HuH-7 (cell line): Measurements from ENCODE around the gene FBXL12.
"Not testable (repeated sequence)": the region's sequence is repeated elsewhere in the genome, so short reads cannot be mapped to it uniquely, and the experiment has no call there.

Experiments used
- DNase-seq: peaks from one replicate; pipeline ENCODE4 v3.0.0; 2011; ENCODE audit warnings: low spot score

Gene FBXL12

DNA sequence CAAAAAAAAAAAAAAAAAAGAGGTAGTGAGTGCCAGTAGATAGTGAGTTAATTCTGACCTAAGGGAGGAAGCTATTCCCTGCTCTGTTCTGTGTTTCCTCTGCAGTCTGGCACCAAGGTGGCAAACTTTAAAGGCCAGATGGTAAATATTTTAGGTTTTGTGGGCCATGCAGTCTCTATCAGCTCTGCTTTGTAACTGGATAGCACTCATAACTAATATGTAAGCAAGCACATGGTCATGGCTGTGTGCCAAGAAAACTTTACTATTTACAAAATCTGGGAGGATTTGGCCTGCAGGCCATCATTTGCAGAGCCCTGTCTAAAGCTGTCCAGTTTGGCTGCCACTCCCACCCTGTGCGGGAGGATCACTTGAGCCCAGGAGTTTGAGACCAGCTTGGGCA lies 20.5 kb upstream of the FBXL12 start:
- DNase-seq: no peak

DNA sequence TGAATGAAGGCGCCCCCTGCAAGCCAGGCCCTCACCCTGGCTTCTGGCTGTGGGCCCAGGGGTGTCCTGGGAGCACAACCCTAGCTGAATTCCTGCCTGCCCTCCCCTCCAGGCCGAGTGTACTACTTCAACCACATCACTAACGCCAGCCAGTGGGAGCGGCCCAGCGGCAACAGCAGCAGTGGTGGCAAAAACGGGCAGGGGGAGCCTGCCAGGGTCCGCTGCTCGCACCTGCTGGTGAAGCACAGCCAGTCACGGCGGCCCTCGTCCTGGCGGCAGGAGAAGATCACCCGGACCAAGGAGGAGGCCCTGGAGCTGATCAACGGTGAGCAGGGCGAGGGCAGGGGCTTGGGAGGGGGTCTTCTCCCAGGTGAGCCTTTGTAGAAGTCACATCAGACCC lies 19.4 kb upstream of the FBXL12 start:
- no peak for DNase-seq

DNA sequence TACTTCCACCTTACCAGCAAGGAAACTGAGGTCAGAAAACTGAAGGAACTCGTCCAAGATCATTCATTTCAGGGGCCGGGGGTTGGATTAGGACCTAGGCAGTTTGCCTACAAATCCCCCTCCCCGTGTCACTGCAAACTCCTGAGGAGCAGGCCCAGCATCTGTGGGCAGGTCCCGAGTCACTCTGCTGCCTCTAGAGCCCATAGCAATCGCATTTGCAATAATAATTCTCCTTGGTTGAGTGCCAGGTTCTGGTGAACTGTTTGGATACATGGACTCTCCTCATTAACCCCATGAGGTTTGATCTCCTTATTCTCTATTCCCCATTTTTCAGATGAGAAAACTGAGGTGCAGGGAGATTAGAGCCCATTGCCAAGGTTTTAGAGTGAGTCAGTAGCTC lies 17.1 kb upstream of the FBXL12 start:
- DNase-seq: no peak

DNA sequence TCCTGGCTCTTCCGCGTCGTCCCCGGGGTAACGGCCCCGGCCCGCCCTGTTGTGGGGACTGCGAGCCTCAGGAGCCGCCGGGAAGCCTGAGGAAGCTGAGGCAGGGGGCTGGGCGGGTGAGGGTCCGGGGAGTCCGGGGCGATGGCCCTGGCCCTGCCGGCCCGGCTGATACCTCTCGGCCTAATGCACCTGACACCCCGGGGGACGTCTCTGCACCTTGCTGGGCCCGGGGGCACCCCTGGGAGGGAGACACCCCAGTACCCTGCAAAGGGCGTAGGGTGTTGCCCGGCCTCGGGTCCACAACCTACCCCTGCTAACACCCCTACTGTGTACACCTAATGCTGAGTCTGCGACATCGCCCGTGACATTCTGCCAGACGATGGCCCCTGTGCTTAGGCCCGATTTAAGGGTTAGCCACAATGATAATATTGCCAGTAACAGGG lies 16.6 kb upstream of the FBXL12 start:
- no peak for DNase-seq

DNA sequence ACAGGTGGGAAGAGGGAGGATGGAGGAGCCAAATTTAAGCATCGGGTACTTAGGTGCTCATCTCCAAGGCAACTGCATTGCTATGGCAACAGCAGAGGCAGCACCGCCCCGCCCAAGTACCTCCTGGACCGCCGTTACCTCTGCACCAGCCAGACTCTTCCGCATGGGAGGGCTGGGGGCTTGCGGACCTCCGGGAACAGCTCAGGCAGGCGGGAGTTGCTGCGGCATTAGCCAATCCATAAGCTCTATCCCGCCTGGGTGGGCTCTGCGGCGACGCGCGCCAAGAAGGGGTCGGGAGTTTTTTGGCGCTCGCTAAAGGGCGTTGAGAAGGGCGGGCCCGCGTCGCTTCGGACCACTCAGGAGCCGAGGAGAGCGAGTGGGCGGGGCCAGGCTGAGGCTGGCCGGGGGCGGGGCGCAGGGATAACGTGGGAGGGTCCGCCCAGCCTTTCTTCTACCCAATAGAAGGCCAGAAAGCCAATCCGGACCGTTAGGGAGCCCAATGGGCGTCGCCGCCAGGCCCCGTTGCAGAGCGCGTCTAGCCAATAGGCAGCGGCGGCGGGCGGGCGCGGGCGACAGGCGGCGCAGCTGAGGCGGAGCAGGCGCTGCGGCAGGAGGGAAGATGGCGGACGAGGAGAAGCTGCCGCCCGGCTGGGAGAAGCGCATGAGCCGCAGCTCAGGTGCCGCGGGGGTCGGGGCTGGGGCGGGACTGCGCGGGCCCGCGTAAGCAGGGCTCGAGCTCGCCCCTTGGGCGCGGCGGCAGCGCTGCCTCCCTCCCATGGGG lies 16.0 kb upstream of the FBXL12 start, which contains the start of gene PIN1:
Gene PIN1 (plus strand): TSS at position 593 of the 781 bp plus-strand sequence. CDS start 27 bp downstream, at position 620.
- peak; percentile 98 for DNase-seq

DNA sequence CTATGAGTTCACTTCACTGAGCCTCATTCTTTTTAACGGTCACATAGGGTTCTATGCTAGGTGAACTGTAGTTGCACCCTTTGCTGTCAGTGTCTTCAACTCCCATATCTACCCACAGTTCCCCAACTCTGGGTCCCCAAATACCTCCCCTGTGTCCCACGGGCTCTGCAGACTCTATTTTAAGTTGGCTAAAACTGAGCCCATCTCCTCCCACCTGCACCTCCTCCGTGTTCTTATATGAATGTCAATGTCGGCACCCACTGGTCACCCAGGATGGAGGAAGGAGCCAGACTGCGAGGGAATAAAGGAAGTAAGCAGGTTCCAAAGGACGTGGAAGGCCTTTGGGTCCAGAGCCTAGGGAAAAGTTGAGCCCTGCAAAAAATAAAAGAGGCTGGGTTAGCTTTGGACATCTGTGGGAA lies 15.4 kb upstream of the FBXL12 start:
- DNase-seq: no peak

DNA sequence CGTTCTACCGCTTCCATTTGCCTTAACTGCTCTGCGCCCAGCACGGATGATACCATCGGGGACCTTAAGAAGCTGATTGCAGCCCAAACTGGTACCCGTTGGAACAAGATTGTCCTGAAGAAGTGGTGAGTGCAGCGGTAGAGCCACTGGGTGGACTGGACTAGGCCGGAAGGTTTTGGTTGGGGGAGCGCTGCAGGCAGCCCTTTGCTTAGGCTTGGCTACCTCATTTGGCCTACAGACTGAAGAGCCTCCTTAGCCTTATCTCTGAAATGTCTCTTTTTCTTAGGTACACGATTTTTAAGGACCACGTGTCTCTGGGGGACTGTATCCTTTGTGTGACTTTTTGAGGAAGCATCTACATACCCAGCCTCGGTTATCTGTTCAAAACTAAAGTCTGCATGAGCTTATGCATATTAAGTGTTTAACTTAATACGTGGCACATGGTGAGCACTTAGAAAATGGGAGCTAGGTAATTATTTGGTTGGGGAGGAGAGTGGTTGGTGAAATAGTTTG lies 9.7 kb upstream of the FBXL12 start:
- no peak for DNase-seq

DNA sequence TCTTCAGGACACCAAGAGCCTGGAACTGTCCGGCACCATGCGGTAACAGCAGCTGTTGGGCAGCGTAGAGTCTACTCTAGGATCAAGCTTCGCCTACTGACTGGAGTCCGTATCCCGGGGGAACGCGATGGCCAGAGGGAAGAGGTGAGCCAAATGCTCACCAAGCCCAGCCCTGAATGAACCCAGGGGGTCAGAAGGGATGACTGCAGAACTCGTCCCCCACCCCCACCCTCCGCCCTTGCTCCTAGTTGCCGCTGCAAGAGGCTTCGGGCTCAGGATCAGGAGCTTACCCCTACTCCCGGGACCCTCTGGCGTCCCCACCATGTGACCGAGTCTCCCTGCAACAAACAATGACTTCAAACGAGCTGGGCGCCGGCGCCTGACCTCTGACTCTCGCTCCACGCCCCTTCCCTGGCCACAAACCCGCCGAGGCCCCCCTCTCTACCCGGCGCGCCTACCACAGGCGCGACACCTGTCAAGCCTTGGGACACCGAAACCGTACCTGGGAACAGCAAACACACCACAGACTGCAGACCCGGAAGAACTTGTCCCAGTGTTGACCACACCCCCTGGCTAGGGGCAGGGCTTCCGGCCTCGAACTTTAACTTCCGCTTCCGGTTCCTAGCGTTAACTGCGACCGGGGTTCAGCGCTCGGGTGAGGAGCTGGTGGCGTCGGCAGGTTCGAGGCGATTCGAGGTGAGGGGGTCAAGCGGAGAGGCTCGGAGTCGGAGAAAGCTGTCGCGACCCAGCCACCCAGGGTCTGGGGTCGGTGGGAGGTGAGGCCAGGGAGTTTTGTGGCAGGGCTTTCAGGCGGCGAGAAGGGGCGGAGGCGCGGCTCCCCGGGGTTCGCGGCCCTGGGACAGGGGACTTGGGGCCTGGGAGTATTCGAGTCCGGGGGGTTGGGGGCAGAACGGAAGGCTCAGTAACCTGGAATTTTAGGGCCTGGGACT lies 8.7 kb upstream of the FBXL12 start, which contains the start of gene UBL5:
Gene UBL5 (plus strand): TSS at position 630 of the 950 bp plus-strand sequence. CDS start 420 bp downstream, outside the sequence.
- DNase-seq: peak; percentile 92

DNA sequence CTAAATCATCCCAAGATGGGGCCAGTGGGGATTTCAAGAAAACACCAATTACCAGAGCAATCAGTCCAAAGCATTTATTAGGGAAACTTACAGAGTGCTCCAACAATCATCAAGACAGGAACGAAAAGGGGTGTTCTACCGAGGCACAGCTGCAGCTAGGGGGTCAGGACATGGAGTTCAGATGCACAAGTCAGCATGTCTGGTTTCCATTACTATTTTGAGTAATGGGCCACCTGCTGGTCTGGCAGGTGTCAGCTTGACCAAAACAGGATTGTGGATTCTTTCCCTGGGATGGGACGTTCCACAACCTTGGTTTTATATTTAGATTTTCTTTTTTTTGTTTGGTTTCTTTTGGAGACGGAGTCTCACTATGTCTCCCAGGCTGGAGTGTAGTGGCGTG lies 4.9 kb upstream of the FBXL12 start:
- no peak for DNase-seq

DNA sequence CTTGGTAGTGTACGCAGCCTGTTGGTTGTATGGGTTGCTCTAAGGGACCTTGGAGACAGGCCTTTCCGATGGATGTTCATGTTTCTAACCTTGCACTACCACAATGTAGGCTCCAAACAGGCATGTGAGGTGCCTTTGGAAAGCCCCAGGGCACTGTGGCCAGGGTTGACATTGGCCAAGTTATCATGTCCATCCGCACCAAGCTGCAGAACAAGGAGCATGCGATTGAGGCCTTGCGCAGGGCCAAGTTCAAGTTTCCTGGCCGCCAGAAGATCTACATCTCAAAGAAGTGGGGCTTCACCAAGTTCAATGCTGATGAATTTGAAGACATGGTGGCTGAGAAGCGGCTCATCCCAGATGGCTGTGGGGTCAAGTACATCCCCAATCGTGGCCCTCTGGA lies 1.2 kb upstream of the FBXL12 start:
- not testable (repeated sequence) for DNase-seq

DNA sequence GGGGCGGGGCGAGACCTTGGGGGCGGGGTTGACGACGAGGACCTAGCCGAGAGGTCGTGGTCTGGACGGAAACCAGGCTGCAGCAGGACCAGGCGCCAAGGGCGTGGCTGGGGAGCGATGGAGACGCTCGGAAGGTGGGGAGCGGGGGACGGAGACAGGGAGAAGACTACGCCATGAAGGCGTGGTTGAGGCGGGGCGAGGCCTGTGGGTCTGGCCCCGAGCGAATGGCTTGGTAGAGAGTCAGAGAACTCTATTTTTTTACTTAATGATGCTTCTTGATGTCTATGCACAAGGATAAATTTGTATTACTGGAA lies 674 bp upstream of the FBXL12 start:
- DNase-seq: no peak

DNA sequence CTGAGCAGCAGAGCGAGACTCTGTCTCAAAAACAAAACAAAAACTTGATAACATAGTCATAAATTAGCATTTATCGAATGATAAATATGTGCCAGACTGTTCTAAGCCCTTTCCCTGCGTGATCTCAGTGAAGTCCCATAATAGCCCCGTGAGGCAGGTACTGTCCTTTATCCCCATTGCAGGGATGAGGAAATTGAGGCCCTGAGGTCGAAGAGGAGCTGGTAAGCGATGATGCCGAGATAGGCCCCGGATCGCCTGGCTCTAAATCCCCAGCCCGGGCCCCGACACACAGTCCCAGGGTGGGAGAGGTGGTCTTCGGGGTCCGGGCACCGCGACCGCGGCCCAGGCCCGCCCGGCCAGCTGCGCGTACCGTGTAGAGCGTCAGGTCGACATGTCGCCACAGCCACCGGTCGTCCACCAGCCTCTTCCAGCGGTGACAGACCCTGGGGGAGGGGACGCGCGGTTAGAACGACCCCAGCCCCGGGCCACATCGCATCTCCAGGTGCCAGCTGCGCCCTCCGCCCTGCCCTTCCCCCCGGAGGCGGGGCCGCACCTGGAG lies 625 bp downstream of the FBXL12 start:
- no peak for DNase-seq

DNA sequence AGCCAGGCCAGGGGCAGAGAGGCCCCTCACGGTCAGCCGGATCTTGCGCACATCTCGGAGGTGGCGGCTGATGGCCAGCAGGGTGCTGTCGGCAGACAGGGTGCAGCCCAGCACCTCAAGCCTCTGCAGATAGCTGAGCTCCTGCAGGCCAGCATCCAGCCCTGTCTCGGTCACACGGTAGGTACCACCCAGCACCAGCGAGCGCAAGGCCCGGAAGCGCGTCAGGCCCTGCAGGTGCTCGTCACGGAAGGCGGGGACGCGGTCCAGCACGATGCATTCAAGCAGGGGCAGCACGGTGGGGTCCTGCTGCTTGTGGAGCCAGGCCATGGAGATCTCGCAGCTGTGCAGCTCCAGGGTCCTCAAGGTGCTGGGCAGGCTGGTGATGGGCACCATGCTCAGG lies 7.7 kb downstream of the FBXL12 start:
- no peak for DNase-seq

DNA sequence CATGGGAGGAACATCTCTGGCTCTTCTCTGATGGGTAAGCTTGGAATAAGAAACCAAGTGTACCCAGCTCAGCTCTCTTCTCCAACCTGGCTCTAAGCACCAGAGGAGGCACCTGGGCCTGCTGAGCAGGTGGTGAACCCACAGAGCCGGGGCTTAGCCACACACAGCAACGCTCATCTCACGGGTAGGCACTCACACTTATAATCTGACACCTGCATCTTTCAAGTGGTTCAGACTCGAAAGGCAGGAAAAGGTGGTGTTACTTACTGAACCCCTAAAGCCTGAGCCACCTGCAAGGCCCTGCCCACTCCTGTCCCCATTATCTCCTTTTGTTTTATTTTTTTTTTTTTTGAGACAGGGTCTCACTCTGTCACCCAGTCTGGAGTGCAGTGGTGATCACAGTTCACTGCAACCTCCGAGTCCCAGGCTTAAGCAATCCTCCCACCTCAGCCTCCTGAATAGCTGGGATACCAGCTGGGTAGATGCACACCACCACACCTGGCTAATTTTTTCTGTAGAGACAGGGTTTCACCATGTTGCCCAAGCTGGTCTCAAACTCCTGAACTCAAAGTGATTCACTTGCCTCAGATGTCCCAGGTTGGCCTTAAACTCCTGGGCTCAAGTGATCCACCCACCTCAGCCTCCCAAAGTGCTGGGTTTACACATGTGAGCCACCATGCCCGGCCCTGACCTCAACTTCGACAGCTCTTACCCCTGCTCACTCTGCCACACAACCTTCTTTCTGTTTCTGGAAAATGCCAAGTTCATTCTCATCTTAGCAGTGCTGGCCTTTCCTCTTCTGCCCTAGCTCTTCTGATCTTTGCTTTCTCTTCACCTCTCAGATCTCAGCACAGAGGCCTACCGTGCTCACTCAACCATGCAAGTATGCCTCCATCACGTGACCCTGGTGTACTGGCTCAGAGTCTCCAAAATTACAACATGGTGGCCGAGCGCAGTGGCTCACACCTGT lies 9.7 kb downstream of the FBXL12 start:
- DNase-seq: no peak

DNA sequence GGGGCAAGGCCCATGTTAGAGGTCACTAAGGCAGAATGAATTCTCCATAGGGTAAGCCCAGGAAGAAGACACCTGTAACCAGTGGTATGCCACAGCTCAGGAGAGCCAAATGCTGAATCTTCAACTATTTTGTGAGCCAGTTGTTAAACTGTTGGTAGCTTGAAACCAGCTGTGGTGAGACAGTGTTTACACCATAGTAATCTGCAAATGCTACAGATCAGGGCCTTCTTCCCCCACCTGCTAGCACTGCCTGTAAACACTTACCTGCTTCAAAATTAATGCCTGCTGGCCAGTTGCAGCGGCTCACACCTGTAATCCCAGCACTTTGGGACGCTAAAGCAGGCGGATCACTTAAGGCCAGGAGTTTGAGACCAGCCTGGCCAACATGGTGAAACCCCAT lies 12.1 kb downstream of the FBXL12 start:
- no peak for DNase-seq

DNA sequence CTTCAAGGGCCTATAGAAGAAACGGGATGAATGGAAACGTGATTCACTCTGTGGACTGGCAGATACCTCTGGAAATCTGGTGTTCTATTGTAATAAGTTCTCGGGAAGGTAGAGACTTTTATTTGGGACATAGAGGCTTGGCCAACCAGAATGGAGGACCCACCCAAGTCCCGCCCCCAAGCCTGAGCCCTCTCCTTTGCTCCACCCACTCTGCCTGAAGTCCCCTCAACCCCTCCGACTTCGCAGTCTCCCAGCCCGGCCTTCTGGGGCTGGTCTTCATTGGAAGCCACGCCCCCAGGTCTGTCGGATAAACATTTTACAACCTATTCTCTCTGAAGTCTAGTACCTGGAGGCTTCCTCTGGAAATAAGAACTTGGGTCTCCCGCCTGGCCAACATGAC lies 16.9 kb downstream of the FBXL12 start:
- no peak for DNase-seq

DNA sequence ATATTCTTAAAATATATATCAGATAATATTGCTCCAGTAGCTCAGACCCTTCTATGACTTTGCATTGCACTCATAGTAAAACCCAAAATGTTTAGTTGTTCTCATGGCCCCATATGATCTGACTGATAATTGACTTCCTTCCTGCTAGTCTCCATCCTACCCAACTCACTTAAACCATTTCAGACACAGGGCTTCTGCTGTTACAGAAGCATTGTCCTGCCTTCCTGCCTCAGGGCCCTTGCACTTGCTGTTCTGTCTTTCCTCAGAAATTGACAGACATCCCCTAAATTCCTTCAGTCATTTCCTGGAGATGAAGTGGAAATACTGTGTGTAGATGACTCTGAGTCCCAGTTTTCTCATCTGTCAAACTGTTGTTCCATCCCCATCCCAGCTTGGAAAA lies 19.7 kb downstream of the FBXL12 start:
- no peak for DNase-seq

DNA sequence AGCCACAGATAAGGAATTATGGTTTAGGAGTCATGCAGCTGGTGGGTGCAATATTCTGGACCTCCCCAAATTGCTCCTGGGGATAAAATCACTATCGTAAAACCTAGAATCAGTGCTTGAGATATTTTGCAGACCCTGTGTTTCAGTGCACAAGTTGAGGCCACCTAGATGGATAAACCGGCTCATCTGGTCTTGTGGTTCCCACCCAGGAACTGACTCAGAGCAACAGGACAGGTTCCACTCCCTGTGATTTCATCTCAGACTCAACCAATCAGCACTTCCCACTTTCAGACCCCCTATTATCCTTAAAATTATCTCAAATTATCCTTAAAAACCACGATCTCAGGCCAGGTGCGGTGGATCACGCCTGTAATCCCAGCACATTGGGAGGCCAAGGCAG lies 21.0 kb downstream of the FBXL12 start:
- no peak for DNase-seq

DNA sequence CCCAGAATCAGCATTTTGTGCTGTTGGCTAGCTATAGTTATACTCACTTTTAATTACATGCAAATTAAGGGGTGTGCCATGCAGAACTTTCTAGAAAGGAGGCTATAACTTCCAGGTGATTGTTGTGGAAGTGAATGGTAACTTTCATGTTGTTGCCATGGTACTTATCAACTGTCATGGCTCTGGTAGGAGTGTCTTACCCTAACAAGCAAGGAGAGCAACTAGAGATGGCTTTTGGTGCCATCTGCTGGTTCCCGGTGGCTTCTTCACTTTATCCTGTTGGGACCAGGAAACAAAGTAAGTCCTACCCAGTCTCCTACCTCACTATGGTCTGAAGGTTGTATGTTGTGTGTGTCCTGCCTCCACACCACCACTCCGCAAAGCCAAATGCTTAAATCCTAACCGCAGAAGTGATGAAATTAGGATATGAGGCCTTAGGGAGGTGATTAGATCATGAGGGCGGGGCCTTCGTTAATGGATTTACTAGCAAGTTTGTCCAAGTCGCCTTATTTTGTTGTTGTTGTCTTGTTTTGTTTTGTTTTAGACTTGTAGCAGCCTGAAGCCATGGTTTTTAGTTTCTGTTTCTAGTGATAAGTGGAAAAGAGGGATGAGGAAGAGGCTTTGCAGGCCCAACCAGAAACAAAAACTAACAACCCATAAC lies 22.6 kb downstream of the FBXL12 start:
- peak; percentile 59 for DNase-seq

DNA sequence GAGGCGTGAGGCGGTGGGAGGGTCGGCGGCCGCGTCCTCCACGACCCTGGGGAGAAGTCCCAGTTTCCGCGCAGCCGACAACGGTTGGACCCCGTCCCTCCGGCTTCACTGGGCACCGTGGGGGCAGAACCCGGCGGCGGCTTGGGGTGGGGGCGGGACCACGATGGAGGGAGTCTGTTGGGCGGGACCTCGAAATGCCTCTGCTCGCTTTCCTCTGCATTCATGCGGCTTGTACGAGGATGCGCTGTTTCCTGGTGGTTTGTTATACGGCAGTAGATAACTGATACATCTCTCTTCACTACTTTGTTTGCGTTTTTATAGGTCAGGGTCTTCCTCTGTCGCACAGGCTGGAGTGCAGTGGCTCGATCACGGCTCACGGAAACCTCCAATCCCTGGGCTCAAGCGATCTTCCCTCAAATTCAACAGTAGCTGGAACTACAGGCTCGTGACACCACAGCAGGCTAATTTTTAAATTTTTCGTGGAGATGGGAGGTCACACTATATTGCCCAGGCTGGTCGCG lies 25.7 kb downstream of the FBXL12 start:
- no peak for DNase-seq
